DOHH2 (cell line): Measurements from ENCODE around the gene NEK2.

ENCODE experiments used
- H3F3A ChIP-seq: fragments of 200-600 bp; sonication (generic), shearing (Covaris generic); 2 replicates; pipeline ENCODE4 v1.6.0; 2016; ENCODE audit warnings: antibody characterized with exemption, mild to moderate bottlenecking; ENCODE audit not compliant: control insufficient read depth, insufficient read depth
- H3K27ac ChIP-seq: fragments of 200-600 bp; sonication (generic); 2 replicates; pipeline ENCODE4 v1.5.1; 2014; ENCODE audit warnings: low read depth, mild to moderate bottlenecking, low read length, moderate library complexity
- H3K27me3 ChIP-seq: fragments of 200-600 bp; sonication (generic); 2 replicates; pipeline ENCODE4 v1.6.1; 2014; ENCODE audit warnings: mild to moderate bottlenecking, low read length, mixed read lengths; ENCODE audit not compliant: control insufficient read depth
- H3K36me3 ChIP-seq: fragments of 200-600 bp; sonication (generic); 2 replicates; pipeline ENCODE4 v1.6.1; 2014; ENCODE audit warnings: mild to moderate bottlenecking, low read length, moderate library complexity, mixed read lengths; ENCODE audit not compliant: control insufficient read depth
- H3K4me1 ChIP-seq: fragments of 200-600 bp; sonication (generic); 2 replicates; pipeline ENCODE4 v1.6.1; 2014; ENCODE audit warnings: mild to moderate bottlenecking, low read length, mixed read lengths; ENCODE audit not compliant: control insufficient read depth
- H3K4me2 ChIP-seq: fragments of 200-600 bp; sonication (generic); 2 replicates; pipeline ENCODE4 v1.6.0; 2014; ENCODE audit warnings: mild to moderate bottlenecking, low read length, moderate library complexity
- H3K4me3 ChIP-seq: fragments of 200-600 bp; sonication (generic); 2 replicates; pipeline ENCODE4 v1.5.1; 2014; ENCODE audit warnings: mild to moderate bottlenecking, low read length, mixed read lengths
- H3K79me2 ChIP-seq: fragments of 200-600 bp; sonication (generic); 2 replicates; pipeline ENCODE4 v1.6.1; 2014; ENCODE audit warnings: mild to moderate bottlenecking, low read length, mixed read lengths; ENCODE audit not compliant: control insufficient read depth
- H3K9me2 ChIP-seq: fragments of 200-600 bp; sonication (generic); replicated peaks from 2 replicates; pipeline ENCODE4 v1.6.1; 2014; ENCODE audit warnings: mild to moderate bottlenecking, low read length, mixed read lengths; ENCODE audit not compliant: control insufficient read depth
- H3K9me3 ChIP-seq: fragments of 200-600 bp; sonication (generic); 2 replicates; pipeline ENCODE4 v1.6.1; 2014; ENCODE audit warnings: antibody characterized with exemption, low read length, mixed read lengths; ENCODE audit not compliant: control insufficient read depth, insufficient read depth
- H4K20me1 ChIP-seq: fragments of 200-600 bp; sonication (generic); 2 replicates; pipeline ENCODE4 v1.6.0; 2014; ENCODE audit warnings: low read depth, mild to moderate bottlenecking, antibody characterized with exemption, low read length, moderate library complexity; ENCODE audit not compliant: control insufficient read depth, insufficient read depth
- EZH2phosphoT487 ChIP-seq: fragments of 200-600 bp; sonication (generic); IDR thresholded peaks from 2 replicates; pipeline ENCODE4 v1.6.1; 2017; ENCODE audit warnings: borderline replicate concordance, mild to moderate bottlenecking, antibody characterized with exemption, low read length, moderate library complexity, mixed read lengths
- TF ChIP-seq, protein P1 (sequence below): fragments of 200-600 bp; sonication (generic); IDR thresholded peaks from one replicate; pipeline ENCODE4 v1.5.1; 2014; ENCODE audit warnings: antibody characterized with exemption, mild to moderate bottlenecking, low read depth, low read length; ENCODE audit not compliant: poor library complexity, severe bottlenecking

NEK2 gene

DNA sequence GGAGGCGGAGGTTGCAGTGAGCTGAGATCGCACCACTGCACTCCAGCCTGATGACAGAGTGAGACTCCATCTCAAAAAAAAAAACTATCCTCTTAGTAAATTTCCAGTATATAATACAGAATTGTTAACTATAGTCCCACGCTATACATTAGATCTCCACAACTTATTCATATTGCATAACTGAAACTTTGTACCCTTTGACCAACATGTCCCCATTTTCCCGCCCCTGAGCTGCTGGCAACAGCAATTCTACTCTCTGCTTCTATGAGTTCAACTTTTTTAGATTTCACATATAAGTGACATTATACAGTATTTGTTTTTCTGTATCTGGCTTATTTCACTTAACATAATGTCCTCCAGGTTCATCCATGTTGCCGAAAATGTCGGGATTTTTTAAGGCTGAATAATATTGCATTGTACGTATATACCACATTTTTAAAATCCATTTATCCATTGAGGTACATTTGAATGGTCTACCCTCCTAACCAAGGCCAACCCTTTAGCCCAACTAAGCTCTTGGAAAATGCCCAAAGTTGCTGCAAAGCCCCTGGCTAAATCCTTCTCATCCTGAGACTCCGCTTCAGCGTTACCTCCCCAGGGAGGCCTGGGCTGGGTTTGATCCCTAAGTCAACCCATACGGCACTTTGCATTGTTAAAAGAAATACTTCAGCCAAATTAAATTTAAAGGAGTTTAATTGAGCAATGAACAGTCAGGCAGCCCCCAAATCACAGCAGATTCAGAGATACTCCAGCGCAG lies 34.2 kb downstream of the NEK2 start:
- H3K4me3 ChIP-seq = no peak overlapping the region
- no peaks in the 10 kb centered on the region for H3F3A ChIP-seq
- no peaks in the 10 kb centered on the region for H3K9me3 ChIP-seq
- no peak overlapping the region for H3K4me2 ChIP-seq
- TF ChIP-seq EZH2phosphoT487 = no peak
- TF ChIP-seq, protein P1, sequence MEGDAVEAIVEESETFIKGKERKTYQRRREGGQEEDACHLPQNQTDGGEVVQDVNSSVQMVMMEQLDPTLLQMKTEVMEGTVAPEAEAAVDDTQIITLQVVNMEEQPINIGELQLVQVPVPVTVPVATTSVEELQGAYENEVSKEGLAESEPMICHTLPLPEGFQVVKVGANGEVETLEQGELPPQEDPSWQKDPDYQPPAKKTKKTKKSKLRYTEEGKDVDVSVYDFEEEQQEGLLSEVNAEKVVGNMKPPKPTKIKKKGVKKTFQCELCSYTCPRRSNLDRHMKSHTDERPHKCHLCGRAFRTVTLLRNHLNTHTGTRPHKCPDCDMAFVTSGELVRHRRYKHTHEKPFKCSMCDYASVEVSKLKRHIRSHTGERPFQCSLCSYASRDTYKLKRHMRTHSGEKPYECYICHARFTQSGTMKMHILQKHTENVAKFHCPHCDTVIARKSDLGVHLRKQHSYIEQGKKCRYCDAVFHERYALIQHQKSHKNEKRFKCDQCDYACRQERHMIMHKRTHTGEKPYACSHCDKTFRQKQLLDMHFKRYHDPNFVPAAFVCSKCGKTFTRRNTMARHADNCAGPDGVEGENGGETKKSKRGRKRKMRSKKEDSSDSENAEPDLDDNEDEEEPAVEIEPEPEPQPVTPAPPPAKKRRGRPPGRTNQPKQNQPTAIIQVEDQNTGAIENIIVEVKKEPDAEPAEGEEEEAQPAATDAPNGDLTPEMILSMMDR = no peak
- H3K36me3 ChIP-seq = no peaks in the 10 kb centered on the region
- no peaks in the 10 kb centered on the region; the same call in 1 of the 2 replicates for H3K4me1 ChIP-seq
- H3K79me2 ChIP-seq = no peaks in the 10 kb centered on the region
- H3K27me3 ChIP-seq = no peaks in the 10 kb centered on the region
- no peaks in the 10 kb centered on the region for H4K20me1 ChIP-seq
- no peaks in the 10 kb centered on the region for H3K9me2 ChIP-seq
- H3K27ac ChIP-seq = no peak overlapping the region

DNA sequence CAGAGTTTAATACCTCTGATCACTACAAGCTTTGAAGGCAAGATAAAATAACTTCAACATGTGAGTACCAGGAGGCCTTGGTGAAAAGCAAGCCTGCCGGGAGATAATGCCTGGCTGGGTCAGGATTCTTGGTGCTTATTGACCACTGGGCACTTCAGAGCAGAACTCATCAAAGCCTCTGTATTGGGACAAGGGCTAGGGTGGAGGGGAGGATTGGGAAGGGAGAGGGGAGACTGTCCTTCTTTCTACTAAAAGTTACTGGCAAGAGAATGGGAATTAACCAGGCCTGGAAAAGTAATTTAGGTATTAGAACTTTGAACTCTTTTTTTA lies 35.2 kb downstream of the NEK2 start:
- Histone ChIP-seq H3K4me3 (no peak overlapping the region), H3K36me3 (no peaks in the 10 kb centered on the region), H3F3A (no peaks in the 10 kb centered on the region), H3K27me3 (no peaks in the 10 kb centered on the region), H3K27ac (no peak overlapping the region), H3K4me1 (no peaks in the 10 kb centered on the region; the same call in 1 of the 2 replicates), H3K9me2 (no peaks in the 10 kb centered on the region), H3K4me2 (no peak overlapping the region), H3K9me3 (no peaks in the 10 kb centered on the region), H4K20me1 (no peaks in the 10 kb centered on the region), H3K79me2 (no peaks in the 10 kb centered on the region)
- TF ChIP-seq EZH2phosphoT487 = no peak
- TF ChIP-seq, protein P1 = no peak

DNA sequence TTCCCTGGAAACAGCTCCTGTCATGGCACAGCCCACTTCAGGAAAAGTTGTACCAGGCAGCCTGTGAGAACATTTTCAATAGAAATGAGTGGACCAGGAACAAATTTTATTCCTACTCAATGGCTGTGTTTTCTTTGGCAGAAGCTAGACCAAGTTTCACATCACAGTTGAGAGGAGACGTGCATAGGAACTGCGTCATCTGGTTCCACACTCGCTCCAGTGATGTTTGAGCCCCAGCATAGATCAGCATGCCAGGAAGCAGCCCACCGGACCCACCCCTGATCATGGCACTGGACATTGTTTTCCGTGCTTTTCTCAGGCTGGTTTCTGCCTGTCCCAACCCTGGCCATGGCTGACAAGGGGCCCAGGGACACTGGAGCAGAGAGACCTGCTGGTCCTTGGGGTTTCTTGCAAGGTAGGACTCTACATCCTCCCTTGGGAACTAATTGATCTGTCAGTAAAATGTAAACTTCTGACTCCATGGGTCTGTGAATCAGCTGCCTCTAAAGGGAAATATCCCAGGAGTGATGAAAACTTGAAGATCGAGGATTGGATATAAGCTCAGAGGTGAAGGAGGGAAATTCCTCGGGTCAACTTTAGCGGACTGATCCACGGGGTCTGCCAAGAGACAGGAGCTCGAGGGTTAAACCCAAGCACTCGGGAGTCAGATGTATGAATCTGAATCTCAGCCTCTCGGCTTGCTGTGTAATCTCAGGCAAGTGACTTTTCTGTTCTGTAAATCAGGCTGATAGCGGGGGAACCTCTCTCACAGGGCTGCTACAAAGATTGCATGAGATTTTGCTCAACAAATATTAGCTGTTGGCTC lies 35.7 kb downstream of the NEK2 start:
- no peaks in the 10 kb centered on the region for H3K36me3 ChIP-seq
- no peak overlapping the region for H3K27ac ChIP-seq
- H3K4me2 ChIP-seq = no peak overlapping the region

More for the DNA sequence above, 35.7 kb downstream of the NEK2 start:
- TF ChIP-seq, protein P1 = no peak
- TF ChIP-seq EZH2phosphoT487 = no peak
- no peaks in the 10 kb centered on the region for H3K27me3 ChIP-seq
- no peaks in the 10 kb centered on the region for H3K9me2 ChIP-seq
- H4K20me1 ChIP-seq = no peaks in the 10 kb centered on the region
- no peaks in the 10 kb centered on the region for H3F3A ChIP-seq
- no peaks in the 10 kb centered on the region for H3K79me2 ChIP-seq
- H3K4me1 ChIP-seq = no peaks in the 10 kb centered on the region; the same call in 1 of the 2 replicates
- H3K9me3 ChIP-seq = no peaks in the 10 kb centered on the region
- H3K4me3 ChIP-seq = no peak overlapping the region
